SJSA1 (cell line): ENCODE results near the gene LYSMD1. TPM values are rescaled to one million over a fixed set of nuclear protein-coding genes. Genes with fewer than 3 reads are reported as not detected.
"Not testable (repeated sequence)": the region's sequence is repeated elsewhere in the genome, so short reads cannot be mapped to it uniquely, and the experiment has no call there.

Experiments used
- DNase-seq, 2 experiments: peaks; one replicate each; pipeline ENCODE4 v3.0.0-alpha.2; 2015 to 2020; ENCODE audit warnings: low spot score in 2 of 2, low read depth in 1 of 2
- H3K27ac ChIP-seq: fragments of 250-450 bp; sonication (Bioruptor Pico); 2 replicates; pipeline ENCODE4 v1.5.1; 2020; ENCODE audit warnings: mild to moderate bottlenecking, moderate library complexity
- H3K27me3 ChIP-seq: fragments of 250-450 bp; sonication (Bioruptor Pico); replicated peaks from 2 replicates; pipeline ENCODE4 v1.5.1; 2020; ENCODE audit warnings: mild to moderate bottlenecking, moderate library complexity
- H3K36me3 ChIP-seq: fragments of 250-450 bp; sonication (Bioruptor Pico); 2 replicates; pipeline ENCODE4 v1.5.1; 2020; ENCODE audit warnings: mild to moderate bottlenecking
- H3K4me1 ChIP-seq: fragments of 250-450 bp; sonication (Bioruptor Pico); replicated peaks from 2 replicates; pipeline ENCODE4 v1.6.1; 2021; ENCODE audit warnings: mild to moderate bottlenecking
- H3K4me3 ChIP-seq: fragments of 250-450 bp; sonication (Bioruptor Pico); 2 replicates; pipeline ENCODE4 v1.5.1; 2020; ENCODE audit warnings: mild to moderate bottlenecking
- H3K9me3 ChIP-seq: fragments of 250-450 bp; sonication (Bioruptor Pico); replicated peaks from 2 replicates; pipeline ENCODE4 v1.5.1; 2020; ENCODE audit warnings: mild to moderate bottlenecking
- total RNA-seq: library from RNA; depleted of rRNA; stranded (reverse); fragments of >200 nt; shearing (Covaris generic); gene quantifications from 2 replicates; pipeline ENCODE4 v1.2.3, GENCODE V29; 2014

LYSMD1 gene
- total RNA-seq, 1 experiment from 2014 or later = 18.3 TPM

DNA sequence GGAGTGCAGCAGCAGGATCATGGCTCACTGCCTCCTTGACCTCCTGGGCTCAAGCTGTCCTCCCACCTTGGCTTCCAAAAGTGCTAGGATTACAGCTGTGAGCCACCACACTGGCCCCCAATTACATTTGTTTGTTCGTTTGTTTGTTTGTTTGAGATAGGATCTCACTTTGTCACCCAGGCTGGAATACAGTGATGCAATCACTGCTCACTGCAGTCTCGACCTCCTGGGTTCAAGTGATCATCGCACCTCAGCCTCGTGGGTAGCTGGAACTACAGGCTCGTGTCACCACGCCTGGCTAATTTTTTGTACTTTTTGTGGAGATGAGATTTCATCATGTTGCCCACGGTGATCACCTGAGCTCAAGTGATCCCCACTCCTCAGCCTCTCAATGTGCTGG lies 26.3 kb upstream of the LYSMD1 start:
- H3K4me1 ChIP-seq = peaks cover 26% of the 10 kb centered on the region
- H3K27me3 ChIP-seq = no peaks in the 10 kb centered on the region
- no peak for DNase-seq
- no peaks in the 10 kb centered on the region for H3K9me3 ChIP-seq
- no peaks in the 10 kb centered on the region for H3K36me3 ChIP-seq
- H3K27ac ChIP-seq = no peak overlapping the region
- H3K4me3 ChIP-seq = no peak overlapping the region

DNA sequence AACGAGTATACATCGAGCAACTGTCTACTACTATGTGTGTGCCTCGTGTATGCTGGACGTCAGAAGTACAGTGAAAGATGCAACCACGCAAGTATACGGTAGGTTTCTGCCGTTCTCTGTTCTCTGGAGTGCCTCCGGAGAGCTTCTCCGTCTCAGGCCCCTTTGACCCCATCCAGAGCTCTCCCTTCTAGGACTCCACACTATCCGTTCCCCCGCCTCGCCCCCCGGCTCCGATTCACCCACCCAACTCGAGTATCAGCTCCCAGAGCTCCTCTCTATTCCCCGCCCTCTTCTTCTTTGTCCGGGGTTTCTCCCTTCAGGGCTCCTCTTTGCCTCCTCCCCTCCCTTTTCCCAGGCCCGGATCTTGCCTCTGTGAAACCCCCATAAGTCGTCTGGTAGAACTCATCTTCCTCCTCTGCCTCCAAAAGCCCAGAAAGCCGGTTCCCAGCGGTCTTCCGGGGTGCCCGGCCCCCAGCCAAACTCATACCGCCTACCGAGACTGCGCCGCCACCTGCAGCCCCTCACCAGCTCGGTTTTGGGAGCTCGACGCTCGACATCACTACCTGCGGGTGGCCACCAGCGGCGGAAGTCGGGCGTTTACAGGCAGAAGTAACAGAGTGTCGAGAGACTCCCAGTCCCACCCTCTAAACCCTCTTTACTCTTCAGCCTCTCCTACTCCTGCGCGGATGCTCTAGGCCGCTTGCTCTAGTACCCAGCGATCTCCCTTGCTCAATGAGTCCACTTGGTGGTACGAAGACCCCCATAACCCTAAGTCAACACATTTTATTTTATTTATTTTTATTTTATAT lies 24.1 kb upstream of the LYSMD1 start, which contains the start of gene VPS72:
Gene VPS72, minus strand, starts transcription at position 561 of the 809 bp plus-strand sequence. Its CDS starts 76 bp downstream, at position 485.
- Histone ChIP-seq H3K9me3 (no peaks in the 10 kb centered on the region), H3K4me1 (peaks cover 19% of the 10 kb centered on the region; the same call in 1 of the 2 replicates), H3K4me3 (peak within 1 kb of the TSS; percentile 57), H3K27ac (peak within 1 kb of the TSS; percentile 28; the same call in 1 of the 2 replicates), H3K36me3 (peaks cover 12% of the 10 kb centered on the region), H3K27me3 (no peaks in the 10 kb centered on the region)
- DNase-seq = peak; percentile 81 to 84

DNA sequence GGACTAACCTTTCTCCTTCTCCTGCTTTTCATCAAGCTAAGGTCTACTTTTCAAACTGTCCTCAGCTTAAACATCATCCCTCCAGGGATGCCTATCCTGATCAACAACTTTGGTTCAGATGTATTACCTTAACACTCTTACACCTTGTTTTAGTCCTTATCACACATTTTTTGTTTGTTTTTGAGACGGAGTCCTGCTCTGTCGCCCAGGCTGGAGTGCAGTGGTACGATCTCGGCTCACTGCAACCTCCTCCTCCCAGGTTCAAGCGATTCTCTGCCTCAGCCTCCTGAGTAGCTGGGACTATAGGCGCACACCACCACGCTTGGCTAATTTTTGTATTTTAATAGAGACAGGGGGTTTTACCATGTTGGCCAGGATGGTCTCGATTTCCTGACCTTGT lies 23.0 kb upstream of the LYSMD1 start:
- not testable (repeated sequence) for H3K27ac ChIP-seq, DNase-seq, H3K9me3 ChIP-seq, H3K27me3 ChIP-seq
- Histone ChIP-seq H3K4me3 (peak overlapping the region; percentile 57; the same call in 1 of the 2 replicates), H3K4me1 (peaks cover 14% of the 10 kb centered on the region; the same call in 1 of the 2 replicates), H3K36me3 (peaks cover 23% of the 10 kb centered on the region)

DNA sequence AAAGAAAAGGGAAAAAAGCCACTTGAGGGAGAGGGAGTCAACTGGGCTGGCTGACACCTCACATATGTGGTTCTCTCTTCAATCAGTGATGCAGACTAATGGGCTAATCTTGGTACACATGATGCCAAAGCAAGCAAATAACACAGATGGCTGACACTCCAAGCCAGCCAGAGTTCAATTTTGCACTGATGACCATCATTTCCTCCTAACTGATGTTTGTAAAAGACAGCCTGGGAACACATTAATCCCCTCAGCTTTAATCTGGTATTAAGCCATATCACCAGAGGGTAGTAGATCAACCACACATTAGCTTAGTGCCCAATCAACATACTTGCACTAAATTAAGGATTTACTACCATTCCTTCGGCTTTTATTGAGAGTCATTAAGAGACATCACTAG lies 21.5 kb upstream of the LYSMD1 start:
- no peak overlapping the region for H3K27ac ChIP-seq
- peaks cover 38% of the 10 kb centered on the region for H3K36me3 ChIP-seq
- H3K4me1 ChIP-seq = peaks cover 14% of the 10 kb centered on the region; the same call in 1 of the 2 replicates
- no peaks in the 10 kb centered on the region for H3K9me3 ChIP-seq
- DNase-seq = no peak
- no peaks in the 10 kb centered on the region for H3K27me3 ChIP-seq
- H3K4me3 ChIP-seq = no peak overlapping the region

DNA sequence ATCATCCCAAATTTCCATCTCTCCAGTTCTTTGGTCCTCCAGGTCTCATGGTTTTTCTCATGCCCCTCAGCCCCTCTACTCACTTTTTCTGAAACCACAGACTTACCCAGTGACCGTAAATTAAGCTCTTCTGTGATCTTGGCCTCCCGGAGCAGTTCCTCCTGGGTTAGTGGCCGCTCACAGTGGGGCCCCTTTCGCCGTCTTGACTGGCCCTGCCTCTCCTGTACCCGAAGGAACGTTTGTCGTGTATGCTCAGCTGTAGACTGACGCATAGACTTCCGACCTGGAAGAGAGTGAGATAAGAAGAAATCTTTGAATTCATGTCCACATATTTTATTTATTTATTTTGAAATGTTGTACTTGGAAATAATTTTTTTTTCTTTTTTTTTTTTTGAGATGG lies 18.5 kb upstream of the LYSMD1 start:
- Histone ChIP-seq H3K9me3 (no peaks in the 10 kb centered on the region), H3K4me3 (no peak overlapping the region), H3K27ac (no peak overlapping the region), H3K4me1 (0 out of 2 replicates have a peak, but pooled peaks cover 9% of the 10 kb centered on the region), H3K36me3 (peaks cover 61% of the 10 kb centered on the region), H3K27me3 (no peaks in the 10 kb centered on the region)
- no peak for DNase-seq

DNA sequence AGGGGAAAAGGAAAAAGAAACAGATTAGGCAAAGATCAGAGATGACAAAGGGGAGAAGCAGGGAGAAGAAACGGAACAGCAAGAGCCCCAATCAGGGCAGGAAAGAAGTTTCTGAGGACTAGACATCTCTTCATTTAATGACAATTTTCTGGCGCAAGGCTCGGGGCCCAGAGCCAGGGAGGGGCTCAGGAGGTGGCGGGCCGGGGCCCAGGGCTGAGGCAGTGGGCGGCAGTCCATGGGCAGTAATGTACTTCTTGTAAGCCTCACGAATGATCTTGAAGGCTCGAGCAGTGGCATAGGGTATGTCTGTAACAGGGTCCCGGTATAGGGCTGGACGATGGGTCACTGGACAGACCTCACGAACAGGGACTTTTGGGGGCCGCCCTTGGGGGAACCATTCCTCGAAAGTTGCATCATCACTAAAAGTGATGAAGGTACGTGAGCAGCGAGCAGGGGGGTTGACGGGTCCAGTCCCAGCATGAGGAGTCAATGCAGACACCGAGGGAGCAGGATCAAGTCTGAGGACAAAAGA lies 10.9 kb upstream of the LYSMD1 start:
- H3K27ac ChIP-seq = no peak overlapping the region
- peaks cover 61% of the 10 kb centered on the region for H3K36me3 ChIP-seq
- no peaks in the 10 kb centered on the region for H3K4me1 ChIP-seq
- H3K4me3 ChIP-seq = no peak overlapping the region
- no peaks in the 10 kb centered on the region for H3K27me3 ChIP-seq
- no peak for DNase-seq
- H3K9me3 ChIP-seq = no peaks in the 10 kb centered on the region

DNA sequence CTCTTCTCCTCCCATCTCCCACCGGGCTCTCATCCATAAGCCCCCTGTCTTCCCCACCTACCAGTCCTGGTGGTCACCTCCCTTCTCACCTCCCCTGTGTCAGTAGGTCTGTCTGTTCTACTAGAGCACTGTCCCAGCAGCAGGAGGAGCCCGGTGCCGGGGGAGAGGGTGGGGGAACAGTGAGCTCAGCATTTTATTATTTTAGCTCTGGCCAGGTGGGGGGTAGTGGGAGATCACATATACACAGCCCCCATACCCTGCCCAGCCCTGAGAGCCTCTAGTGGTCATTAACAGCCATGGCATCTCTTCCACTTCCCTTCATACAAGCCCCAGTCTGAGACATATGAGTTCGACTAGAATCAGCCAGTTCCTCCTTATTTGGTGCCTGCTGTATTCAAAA lies 10.2 kb upstream of the LYSMD1 start, which contains the start of gene TMOD4:
Gene TMOD4, minus strand, starts transcription at position 119 of the 400 bp plus-strand sequence. CDS start 1,106 bp downstream, outside the sequence.
- no peak for DNase-seq
- H3K27me3 ChIP-seq = no peaks in the 10 kb centered on the region
- no peak within 1 kb of the TSS for H3K27ac ChIP-seq
- H3K9me3 ChIP-seq = no peaks in the 10 kb centered on the region
- H3K36me3 ChIP-seq = peaks cover 56% of the 10 kb centered on the region
- no peaks in the 10 kb centered on the region for H3K4me1 ChIP-seq
- H3K4me3 ChIP-seq = no peak within 1 kb of the TSS

DNA sequence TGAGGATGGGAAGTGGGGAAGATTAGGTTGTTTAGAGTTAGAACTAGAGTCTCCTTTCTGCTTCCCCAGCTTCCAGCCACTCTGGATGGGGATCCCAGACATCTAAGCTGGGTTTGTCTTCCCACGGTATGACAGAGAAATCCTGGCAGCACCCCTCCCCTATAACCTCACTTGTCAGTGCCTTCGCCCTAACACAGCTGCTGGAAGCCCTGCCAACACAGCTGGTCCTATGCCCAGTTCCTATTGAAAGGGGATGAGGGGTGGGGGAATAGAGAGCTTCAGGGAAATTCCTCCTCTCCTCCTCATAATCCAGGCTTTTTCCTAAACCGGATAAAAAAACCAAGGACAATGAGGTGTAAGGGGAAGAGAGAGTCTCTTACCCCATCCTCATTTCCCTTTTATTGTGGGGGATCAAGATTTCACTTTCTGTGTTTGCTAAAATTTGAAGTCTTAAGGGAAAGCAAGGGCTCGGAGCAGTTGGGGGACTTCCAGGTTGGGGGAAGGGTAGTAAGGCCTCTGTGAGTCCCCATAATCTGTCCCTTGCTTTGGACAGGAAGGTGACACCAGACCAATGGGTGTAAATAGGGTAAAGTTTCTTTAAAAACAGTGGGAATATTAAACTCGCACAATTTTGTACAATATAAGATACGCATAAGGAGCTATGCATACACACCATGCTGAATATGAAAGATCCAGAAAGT lies 9.5 kb upstream of the LYSMD1 start:
- H3K36me3 ChIP-seq = peaks cover 57% of the 10 kb centered on the region
- H3K4me3 ChIP-seq = no peak overlapping the region
- H3K27ac ChIP-seq = no peak overlapping the region
- no peak for DNase-seq
- H3K9me3 ChIP-seq = no peaks in the 10 kb centered on the region
- no peaks in the 10 kb centered on the region for H3K27me3 ChIP-seq
- H3K4me1 ChIP-seq = no peaks in the 10 kb centered on the region

DNA sequence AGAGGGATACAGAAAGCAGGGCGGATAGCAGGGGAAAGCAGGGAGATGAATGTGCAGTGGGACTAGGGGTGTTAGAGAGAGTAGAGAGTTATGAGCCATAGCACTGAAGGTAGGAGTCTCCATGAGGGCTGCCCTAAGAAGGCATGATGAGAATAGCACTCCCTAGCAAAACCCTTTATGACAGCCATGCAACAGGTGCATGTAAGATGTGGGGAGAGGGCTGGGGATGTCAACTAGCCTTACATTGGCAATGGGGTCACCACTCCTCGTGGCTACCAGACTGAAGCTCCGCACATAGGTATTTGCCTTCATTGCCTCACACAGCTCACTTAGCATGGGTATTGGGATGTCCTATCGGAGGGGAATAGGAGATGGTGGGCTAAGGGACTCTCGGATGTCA lies 5.5 kb upstream of the LYSMD1 start:
- no peak for DNase-seq
- no peaks in the 10 kb centered on the region for H3K9me3 ChIP-seq
- no peaks in the 10 kb centered on the region for H3K27me3 ChIP-seq
- peaks cover 56% of the 10 kb centered on the region for H3K36me3 ChIP-seq
- H3K27ac ChIP-seq = no peak overlapping the region
- H3K4me1 ChIP-seq = peaks cover 9% of the 10 kb centered on the region
- H3K4me3 ChIP-seq = no peak overlapping the region

DNA sequence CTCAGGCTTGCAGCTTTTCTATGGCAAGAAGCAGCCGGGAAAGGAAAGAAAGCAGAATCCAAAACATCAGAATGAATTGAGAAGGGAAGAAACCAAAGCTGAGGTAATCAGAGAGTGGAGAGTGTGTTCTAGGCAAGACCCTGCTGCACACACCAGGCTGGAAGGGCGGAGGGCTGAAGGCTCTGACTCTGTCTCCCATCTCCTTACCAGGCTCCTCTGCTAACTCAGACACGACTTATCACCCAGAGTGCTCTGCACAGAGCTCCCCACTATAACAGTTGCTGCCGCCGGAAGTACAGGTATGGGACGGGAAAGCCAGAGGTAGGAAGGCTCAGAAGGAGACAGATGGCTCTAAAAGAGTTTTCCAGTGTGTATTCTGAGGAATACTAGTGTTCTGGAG lies 1.4 kb upstream of the LYSMD1 start:
- no peaks in the 10 kb centered on the region for H3K9me3 ChIP-seq
- no peak for DNase-seq
- H3K27me3 ChIP-seq = no peaks in the 10 kb centered on the region
- peaks cover 19% of the 10 kb centered on the region for H3K4me1 ChIP-seq
- peak overlapping the region; percentile 51 for H3K4me3 ChIP-seq
- no peak overlapping the region for H3K27ac ChIP-seq
- H3K36me3 ChIP-seq = peaks cover 45% of the 10 kb centered on the region

DNA sequence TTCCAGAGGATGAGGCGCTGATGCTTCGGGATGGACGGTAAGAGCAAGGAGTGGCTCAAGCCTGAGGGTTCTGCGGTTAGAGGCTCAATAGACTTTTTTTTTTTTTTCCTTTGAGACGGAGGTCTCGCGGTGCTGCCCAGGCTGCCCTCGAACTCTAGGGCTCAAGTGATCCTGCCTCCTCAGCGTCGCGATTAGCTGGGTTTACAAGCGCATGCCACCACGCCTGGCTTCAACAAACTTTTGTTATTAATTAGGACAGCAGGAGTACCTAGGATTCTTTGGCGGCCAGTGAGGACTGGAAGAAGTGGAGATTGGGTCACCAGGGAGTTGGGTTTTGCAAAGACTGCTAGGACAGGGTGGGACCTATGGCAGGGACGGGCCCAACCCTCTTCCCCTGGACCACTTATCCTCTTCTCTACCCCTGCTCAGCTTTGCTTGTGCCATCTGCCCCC lies 829 bp upstream of the LYSMD1 start:
- Histone ChIP-seq H3K4me1 (peaks cover 19% of the 10 kb centered on the region), H3K27me3 (no peaks in the 10 kb centered on the region), H3K4me3 (peak overlapping the region; percentile 51), H3K36me3 (peaks cover 47% of the 10 kb centered on the region), H3K9me3 (no peaks in the 10 kb centered on the region), H3K27ac (peak overlapping the region; percentile 36)
- peak in 1 of 2 experiments; percentile 77 for DNase-seq

DNA sequence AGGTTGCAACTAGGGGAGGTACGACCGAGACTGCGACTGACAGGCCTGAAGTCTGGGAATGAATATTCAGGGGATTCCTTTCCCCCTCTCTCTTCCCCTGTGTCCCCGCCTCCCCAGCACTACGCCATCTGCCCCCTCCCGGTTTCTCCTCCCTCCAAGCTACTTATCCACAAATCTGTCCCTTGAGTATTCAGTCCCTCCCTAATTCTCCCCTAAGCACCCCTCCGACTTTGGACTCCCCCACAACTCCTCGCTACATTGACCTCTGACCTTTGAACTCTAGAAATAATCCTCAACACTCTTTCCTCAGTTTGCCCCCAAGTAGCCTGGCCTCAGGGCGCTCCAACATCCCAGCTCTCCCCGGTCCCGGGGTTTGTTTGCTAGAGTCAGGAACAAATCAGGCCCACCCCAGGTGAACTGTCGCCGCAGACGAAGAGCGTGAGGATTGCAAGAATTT lies 393 bp downstream of the LYSMD1 start:
- Histone ChIP-seq H3K36me3 (peaks cover 53% of the 10 kb centered on the region), H3K9me3 (no peaks in the 10 kb centered on the region), H3K27ac (peak overlapping the region; percentile 25; the same call in 1 of the 2 replicates), H3K4me3 (peak overlapping the region; percentile 51), H3K4me1 (peaks cover 19% of the 10 kb centered on the region), H3K27me3 (no peaks in the 10 kb centered on the region)
- DNase-seq = no peak

DNA sequence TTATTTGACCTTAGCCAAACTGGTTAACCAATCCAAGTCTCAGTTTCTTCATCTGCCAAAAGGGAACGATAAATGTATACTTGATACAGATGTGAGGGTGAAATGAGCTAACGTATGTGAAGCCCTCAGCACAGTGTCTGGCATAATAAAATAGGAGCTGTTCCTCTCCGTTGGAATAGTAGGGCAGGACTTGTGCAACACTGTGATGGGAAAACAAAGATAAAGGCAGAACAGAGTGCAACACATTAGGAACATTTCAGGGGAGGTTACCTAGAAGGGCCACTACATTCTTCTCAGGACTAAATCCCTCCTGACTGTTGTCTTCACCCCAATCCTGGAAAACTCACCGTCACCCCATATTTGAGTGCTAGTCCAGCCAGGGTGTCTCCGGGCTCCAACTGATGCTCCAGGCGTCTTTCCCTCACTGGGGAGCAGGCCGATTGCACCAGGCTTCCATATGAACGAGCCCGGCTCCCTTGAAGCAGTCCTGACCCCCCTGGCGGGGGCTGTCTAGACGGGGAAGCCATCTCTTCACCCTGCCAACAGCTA lies 896 bp downstream of the LYSMD1 start:
- Histone ChIP-seq H3K4me3 (peak overlapping the region; percentile 51), H3K27me3 (no peaks in the 10 kb centered on the region), H3K9me3 (no peaks in the 10 kb centered on the region), H3K4me1 (peaks cover 19% of the 10 kb centered on the region), H3K36me3 (peaks cover 50% of the 10 kb centered on the region), H3K27ac (no peak overlapping the region)
- DNase-seq = no peak
